Ovary (tissue), 3 donors: ENCODE data around the gene CNDP1.

Experiments
- CTCF ChIP-seq, 3 donors: fragments of 450-650 bp in 2 of 3; fragments of 200-600 bp in 1 of 3; IDR thresholded peaks; one replicate each; pipeline versions ENCODE4 v1.5.1 to v1.8.0; 2016 to 2022; ENCODE audit warnings: antibody characterized with exemption in 3 of 3, mild to moderate bottlenecking in 1 of 3
- POLR2A ChIP-seq: fragments of 450-650 bp; IDR thresholded peaks from one replicate; pipeline ENCODE4 v1.6.1; 2017; ENCODE audit warnings: antibody characterized with exemption, mild to moderate bottlenecking, moderate library complexity
- donor health status: DM: no; HTN: no; CAD: no.

GRCh38 chr18:74497324-74497676, 37.0 kb upstream of the CNDP1 start:
- TF ChIP-seq CTCF (IDR thresholded peaks at IDR 0.05) (no peak), POLR2A (no peak)
